A549 (cell line): ENCODE results near the gene LACTBL1. TPM values are rescaled to one million over a fixed set of nuclear protein-coding genes. Genes with fewer than 3 reads are reported as not detected.

Experiments used
- ATAC-seq, 2 experiments: fragments of 200-7000 bp in 1 of 2; fragments of >200 bp in 1 of 2; cut with Nextera tagmentation in 1 of 2; cut with Tn5 transposase in 1 of 2; 3 replicates each; pipeline versions ENCODE4 v1.8.0 to v1.9.1; 2018 to 2020; ENCODE audit warnings: mild to moderate bottlenecking in 1 of 2, moderate library complexity in 1 of 2
- CTCF ChIA-PET: fragments of 300-600 bp; sonication (Branson Sonifier 250); formaldehyde crosslinking; extraction: SDS; loops from one replicate; lab custom pipeline; 2021; ENCODE audit warnings: antibody characterized with exemption, inconsistent platforms; lab: Yijun Ruan, JAX
- POLR2A ChIA-PET: fragments of 350-600 bp; formaldehyde crosslinking; extraction: SDS; loops from one replicate; lab custom pipeline; 2021; ENCODE audit warnings: antibody characterized with exemption, inconsistent platforms; lab: Yijun Ruan, JAX
- DNase-seq, 2 experiments: peaks; one replicate each; pipeline versions ENCODE4 v3.0.0 to v3.0.0-alpha.2; 2011 to 2016; ENCODE audit warnings: low read depth in 1 of 2, low spot score in 1 of 2
- FAIRE-seq: peaks from 2 replicates; lab custom pipeline; 2011; peaks lifted over from hg19 to GRCh38; lab: Jason Lieb, UNC
- H3K27ac ChIP-seq, 2 experiments: fragments of >200 bp; sonication (Bioruptor Twin); formaldehyde crosslinking; 3 replicates each; pipeline ENCODE4 v1.5.1; 2016 to 2017
- H3K4me1 ChIP-seq: fragments of >200 bp; sonication (Bioruptor Twin); formaldehyde crosslinking; 3 replicates; pipeline ENCODE4 v1.6.1; 2016
- H3K4me2 ChIP-seq: fragments of >200 bp; sonication (Bioruptor Twin); formaldehyde crosslinking; 3 replicates; pipeline ENCODE4 v1.6.1; 2016
- H3K4me3 ChIP-seq: fragments of >200 bp; sonication (Bioruptor Twin); formaldehyde crosslinking; 3 replicates; pipeline ENCODE4 v1.5.1; 2016
- H3K9me3 ChIP-seq: fragments of >200 bp; sonication (Bioruptor Twin); formaldehyde crosslinking; 3 replicates; pipeline ENCODE4 v1.6.1; 2016
- BCL3 ChIP-seq: fragments of >200 bp; sonication (Bioruptor Twin); formaldehyde crosslinking; IDR thresholded peaks from 3 replicates; pipeline ENCODE4 v1.6.1; 2016
- BHLHE40 ChIP-seq: IDR thresholded peaks from 2 replicates; pipeline ENCODE4 v1.6.1; 2012; ENCODE audit warnings: low read depth, low read length, inconsistent platforms
- CBX2 ChIP-seq: fragments of 200-600 bp; sonication (generic); IDR thresholded peaks from 2 replicates; pipeline ENCODE4 v1.6.1; 2016; ENCODE audit warnings: low read depth, mild to moderate bottlenecking, borderline replicate concordance
- CBX8 ChIP-seq: fragments of 200-600 bp; sonication (generic); IDR thresholded peaks from 2 replicates; pipeline ENCODE4 v1.6.1; 2016
- CTCF ChIP-seq: fragments of >200 bp; sonication (Bioruptor Twin); formaldehyde crosslinking; IDR thresholded peaks from 3 replicates; pipeline ENCODE4 v1.5.1; 2016
- E2F6 ChIP-seq: IDR thresholded peaks from 2 replicates; pipeline ENCODE4 v1.6.1; 2012; ENCODE audit warnings: low read depth, borderline replicate concordance
- ELK1 ChIP-seq: fragments of 150-350 bp; IDR thresholded peaks from 2 replicates; pipeline ENCODE4 v1.6.1; 2014; ENCODE audit warnings: low read depth, mild to moderate bottlenecking, low read length
- FOSL2 ChIP-seq, 2 experiments: fragments of 450-650 bp in 1 of 2; fragments of >200 bp in 1 of 2; sonication (Bioruptor Twin) in 1 of 2; formaldehyde crosslinking; IDR thresholded peaks; 2 replicates each; pipeline versions ENCODE4 v1.5.0 to v1.6.1; 2016 to 2020; ENCODE audit warnings: mild to moderate bottlenecking in 1 of 2, moderate library complexity in 1 of 2
- HDAC2 ChIP-seq: fragments of 200-600 bp; sonication (generic); IDR thresholded peaks from 2 replicates; pipeline ENCODE4 v1.6.1; 2016
- HES2 ChIP-seq: fragments of >200 bp; sonication (Bioruptor Twin); formaldehyde crosslinking; IDR thresholded peaks from 2 replicates; pipeline ENCODE4 v1.6.1; 2016
- HMGXB4 ChIP-seq: fragments of 250-450 bp; sonication (Bioruptor Pico); IDR thresholded peaks from 2 replicates; pipeline ENCODE4 v1.5.0; 2021; ENCODE audit warnings: mild to moderate bottlenecking, moderate library complexity, borderline replicate concordance
- HOXB13 ChIP-seq: fragments of 250-450 bp; sonication (Bioruptor Pico); IDR thresholded peaks from 2 replicates; pipeline ENCODE4 v1.5.0; 2020; ENCODE audit warnings: low read depth, mild to moderate bottlenecking, moderate library complexity
- HOXB5 ChIP-seq: fragments of 250-450 bp; sonication (Bioruptor Pico); IDR thresholded peaks from 2 replicates; pipeline ENCODE4 v1.5.0; 2020; ENCODE audit warnings: mild to moderate bottlenecking, moderate library complexity
- JUN ChIP-seq, 2 experiments: fragments of >200 bp; sonication (Bioruptor Twin); formaldehyde crosslinking; IDR thresholded peaks; 2 replicates in 1 of 2; 3 replicates in 1 of 2; pipeline ENCODE4 v1.6.1; 2016 to 2017
- KDM5A ChIP-seq: fragments of 200-600 bp; sonication (generic); IDR thresholded peaks from 2 replicates; pipeline ENCODE4 v1.6.1; 2016; ENCODE audit warnings: antibody characterized with exemption, mild to moderate bottlenecking
- MAFK ChIP-seq: fragments of 450-650 bp; IDR thresholded peaks from 2 replicates; pipeline ENCODE4 v1.6.1; 2014; ENCODE audit not compliant: partially characterized antibody
- MAZ ChIP-seq: fragments of 150-350 bp; IDR thresholded peaks from 2 replicates; pipeline ENCODE4 v1.6.1; 2014; ENCODE audit warnings: antibody characterized with exemption, low read depth, low read length, borderline replicate concordance
- NPAS2 ChIP-seq: fragments of 250-450 bp; sonication (Bioruptor Pico); IDR thresholded peaks from 2 replicates; pipeline ENCODE4 v1.8.0; 2022; ENCODE audit warnings: mild to moderate bottlenecking, moderate library complexity, borderline replicate concordance
- NR3C1 ChIP-seq: fragments of >200 bp; sonication (Bioruptor Twin); formaldehyde crosslinking; IDR thresholded peaks from 3 replicates; pipeline ENCODE4 v1.6.1; 2017
- PBX3 ChIP-seq: IDR thresholded peaks from 2 replicates; pipeline ENCODE4 v1.6.1; 2012
- POLR2A ChIP-seq: IDR thresholded peaks from 2 replicates; pipeline ENCODE4 v1.6.1; 2012; ENCODE audit warnings: mild to moderate bottlenecking, low read length
- RAD21 ChIP-seq, 2 experiments: fragments of >200 bp in 1 of 2; sonication (Bioruptor Twin) in 1 of 2; formaldehyde crosslinking in 1 of 2; IDR thresholded peaks in 1 of 2; conservative IDR thresholded peaks in 1 of 2; 2 replicates in 1 of 2; 3 replicates in 1 of 2; pipeline ENCODE4 v1.6.1; 2012 to 2018; ENCODE audit warnings: inconsistent platforms in 1 of 2
- RARB ChIP-seq: fragments of 250-450 bp; sonication (Bioruptor Pico); IDR thresholded peaks from 2 replicates; pipeline ENCODE4 v1.8.0; 2021; ENCODE audit warnings: mild to moderate bottlenecking, moderate library complexity
- RFX5 ChIP-seq: fragments of 450-650 bp; IDR thresholded peaks from 2 replicates; pipeline ENCODE4 v1.7.1; 2014; ENCODE audit warnings: antibody characterized with exemption, mild to moderate bottlenecking, moderate library complexity
- SMC3 ChIP-seq: fragments of >200 bp; sonication (Bioruptor Twin); formaldehyde crosslinking; IDR thresholded peaks from 3 replicates; pipeline ENCODE4 v1.6.1; 2018; ENCODE audit warnings: inconsistent platforms
- SREBF2 ChIP-seq: fragments of 450-650 bp; IDR thresholded peaks from 2 replicates; pipeline ENCODE4 v1.6.1; 2014; ENCODE audit warnings: mild to moderate bottlenecking, moderate library complexity
- TFCP2L1 ChIP-seq: fragments of 250-450 bp; sonication (Bioruptor Pico); IDR thresholded peaks from 2 replicates; pipeline ENCODE4 v1.5.0; 2021; ENCODE audit warnings: mild to moderate bottlenecking
- TP53 ChIP-seq: fragments of 250-450 bp; sonication (Bioruptor Pico); IDR thresholded peaks from 2 replicates; pipeline ENCODE4 v1.5.0; 2021; ENCODE audit warnings: mild to moderate bottlenecking, moderate library complexity
- WGBS: methylation state at CpG from one replicate; pipeline ENCODE4 v1.1.6; 2017; ENCODE audit errors: missing lambda C conversion rate; 5-methylcytosine and 5-hydroxymethylcytosine counted together
- polyA plus RNA-seq, 4 experiments: library from polyadenylated mRNA; depleted of rRNA in 3 of 4; stranded (reverse); fragments of >200 nt; fragmentation: RNase III in 1 of 4; extraction: RNeasy Plus Mini Kit Qiagen cat#74134 plus additional on column Dnase treatment in 1 of 4; gene quantifications; 2 replicates in 3 of 4; 3 replicates in 1 of 4; pipeline ENCODE4 v1.2.3, GENCODE V29; 2011 to 2017

The LACTBL1 gene
- polyA plus RNA-seq, 2 of the 4 experiments (the other 2 are of a cell fraction) = not detected

- ATAC-seq (no peak), FAIRE-seq (no peak), DNase-seq (no peak)
- WGBS = 31% methylated on average over 4 of the region's 4 CpGs
- no peak for TF ChIP-seq CBX2
- no peak for TF ChIP-seq HDAC2
- no peak for TF ChIP-seq HES2
- no peak for TF ChIP-seq KDM5A
- TF ChIP-seq BHLHE40 = no peak
- TF ChIP-seq MAZ = no peak
- TF ChIP-seq JUN (IDR thresholded peaks at IDR 0.05) = no peak
- TF ChIP-seq BCL3 = no peak
- no peak for TF ChIP-seq ELK1
- no peak for TF ChIP-seq HOXB5
- CTCF ChIA-PET = interaction anchor here (0.9 to 10.3 kb wide), 5 partner anchors 44 to 517 kb away, joined by 3 to 129 read pairs (median 13); no protein-coding TSS in a partner anchor
- Histone ChIP-seq H3K4me3 (no peak overlapping the region), H3K27ac (no peak overlapping the region), H3K9me3 (no peaks in the 10 kb centered on the region), H3K4me1 (no peaks in the 10 kb centered on the region), H3K4me2 (no peak overlapping the region)
- POLR2A ChIA-PET = interaction anchor here (0.6 kb wide), 1 partner anchor 114 kb away, joined by 9 read pairs; no protein-coding TSS in a partner anchor
These were observed 39.7 kb downstream of the LACTBL1 start for GRCh38 chr1:22932803-22933470.

GRCh38 chr1:22930240-22930912 is 42.3 kb downstream of the LACTBL1 start:
- no peak overlapping the region for H3K4me2 ChIP-seq
- DNase-seq = peak; percentile 34 to 82
- H3K9me3 ChIP-seq = no peaks in the 10 kb centered on the region
- POLR2A ChIA-PET = no interaction called here
- H3K27ac ChIP-seq = no peak overlapping the region
- 11% methylated on average over 11 of the region's 11 CpGs for WGBS
- FAIRE-seq = no peak
- peak; percentile 80 to 91; a peak in 5 of 6 replicates for ATAC-seq
- CTCF ChIA-PET = interaction anchor here (0.6 to 10.3 kb wide), 27 partner anchors 10 to 513 kb away, joined by 3 to 129 read pairs (median 4); partner anchors contain the start of gene C1QA
- no peak overlapping the region for H3K4me3 ChIP-seq
- H3K4me1 ChIP-seq = no peaks in the 10 kb centered on the region
- TF ChIP-seq SMC3 (peak; percentile 89), HMGXB4 (CRISPR knock-in tag) (no peak), RAD21 (conservative IDR thresholded peaks at IDR 0.05 in 1 of 2, IDR thresholded peaks at IDR 0.05 in 1 of 2) (peak; percentile 88 to 90), NR3C1 (no peak), CBX2 (no peak), HOXB13 (CRISPR knock-in tag) (no peak), NPAS2 (CRISPR knock-in tag) (no peak), PBX3 (no peak), FOSL2 (IDR thresholded peaks at IDR 0.05) (no peak), FOSL2 (CRISPR knock-in tag; IDR thresholded peaks at IDR 0.05) (no peak), HES2 (no peak), CTCF (peak; percentile 64), CBX8 (no peak), TFCP2L1 (no peak), E2F6 (no peak), SREBF2 (no peak), RARB (no peak), BHLHE40 (no peak), POLR2A (no peak), TP53 (CRISPR knock-in tag) (no peak), RFX5 (no peak), MAFK (no peak)
